ENCODE data around the gene ANGPTL8.

The ANGPTL8 gene

DNA sequence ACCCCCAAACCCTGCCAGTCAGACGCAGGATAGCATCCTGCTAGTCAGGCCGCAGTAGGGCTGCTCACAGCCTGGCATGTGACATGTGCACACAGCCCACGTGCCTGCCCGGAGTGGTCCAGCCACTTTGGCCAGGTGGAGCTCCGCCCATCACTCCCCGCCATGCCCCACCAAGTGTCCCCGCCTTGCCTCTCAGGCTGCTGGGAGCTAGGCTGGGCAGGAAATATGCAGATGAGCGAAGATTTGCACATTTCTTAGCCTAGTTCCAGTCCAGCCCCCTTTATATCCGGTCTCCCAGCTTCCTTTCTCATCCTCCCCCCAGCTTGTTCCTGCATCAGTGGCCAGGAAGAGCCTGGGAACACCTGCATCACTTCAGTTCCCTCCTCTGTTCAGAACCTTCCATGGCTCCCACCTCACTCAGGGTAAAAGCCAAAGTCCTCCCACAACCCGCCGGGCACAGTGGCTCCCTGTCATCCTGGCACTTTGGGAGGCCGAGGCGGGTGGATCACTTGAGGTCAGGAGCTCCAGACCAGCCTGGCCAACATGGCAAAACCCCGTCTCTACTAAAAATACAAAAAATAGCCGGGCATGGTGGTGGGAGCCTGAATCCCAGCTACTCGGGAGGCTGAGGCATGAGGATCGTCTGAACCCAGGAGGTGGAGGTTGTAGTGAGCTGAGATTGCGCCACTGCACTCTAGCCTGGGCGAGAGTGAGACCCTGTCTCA, 25.2 kb downstream of the ANGPTL8 start:
- DNase-seq, result no peak

DNA sequence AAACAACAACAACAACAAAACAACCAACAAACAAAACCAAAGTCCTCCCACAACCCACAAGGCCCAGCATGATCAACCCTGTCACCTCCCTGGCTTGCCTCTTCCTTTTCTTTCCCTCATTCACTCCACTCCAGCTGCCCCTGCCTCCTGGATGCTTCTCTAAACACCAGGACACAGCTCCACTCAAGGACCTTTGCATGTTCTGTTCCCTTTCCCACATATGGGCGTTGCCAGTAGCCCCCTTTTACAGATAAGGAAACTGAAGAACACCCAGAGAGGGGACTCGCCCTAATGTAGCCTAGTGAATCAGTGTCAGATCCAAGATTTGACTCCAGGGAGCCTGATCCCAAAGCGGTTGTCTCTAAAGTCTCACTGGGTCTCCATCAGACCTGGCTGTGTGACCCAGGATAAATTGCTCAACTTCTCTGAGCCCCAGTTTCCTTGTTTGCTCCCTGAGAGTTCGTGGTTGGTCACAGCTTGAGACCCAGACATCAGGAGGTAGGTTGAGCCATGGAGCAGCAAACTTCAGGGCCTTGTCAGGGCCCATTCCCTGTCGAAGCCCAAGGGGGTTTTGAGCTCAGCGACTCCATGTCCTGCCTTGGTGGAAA, 25.9 kb downstream of the ANGPTL8 start:
- no peak for DNase-seq

DNA sequence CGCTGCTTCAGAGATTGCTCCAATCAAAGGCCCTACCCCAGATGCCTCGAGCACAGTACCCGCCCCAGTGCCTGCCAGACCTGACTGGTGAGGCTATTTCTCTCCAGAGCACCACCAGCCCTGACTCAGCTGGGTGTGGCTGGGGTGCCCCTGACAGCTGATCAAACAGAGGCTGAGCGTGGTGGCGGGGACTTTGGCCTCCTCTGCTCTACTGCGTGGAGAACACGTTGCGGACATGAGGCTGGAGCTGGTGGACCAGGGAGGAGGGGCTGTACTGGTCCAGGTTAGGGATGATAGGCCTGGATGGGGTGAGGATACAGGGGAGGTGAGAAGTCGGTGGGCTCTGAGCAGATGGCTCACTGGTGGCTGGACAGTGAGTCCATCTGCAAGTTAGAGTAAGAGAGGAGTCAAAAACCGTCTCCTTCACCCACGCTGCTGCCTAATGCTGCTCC, 26.4 kb downstream of the ANGPTL8 start:
- no peak for DNase-seq

DNA sequence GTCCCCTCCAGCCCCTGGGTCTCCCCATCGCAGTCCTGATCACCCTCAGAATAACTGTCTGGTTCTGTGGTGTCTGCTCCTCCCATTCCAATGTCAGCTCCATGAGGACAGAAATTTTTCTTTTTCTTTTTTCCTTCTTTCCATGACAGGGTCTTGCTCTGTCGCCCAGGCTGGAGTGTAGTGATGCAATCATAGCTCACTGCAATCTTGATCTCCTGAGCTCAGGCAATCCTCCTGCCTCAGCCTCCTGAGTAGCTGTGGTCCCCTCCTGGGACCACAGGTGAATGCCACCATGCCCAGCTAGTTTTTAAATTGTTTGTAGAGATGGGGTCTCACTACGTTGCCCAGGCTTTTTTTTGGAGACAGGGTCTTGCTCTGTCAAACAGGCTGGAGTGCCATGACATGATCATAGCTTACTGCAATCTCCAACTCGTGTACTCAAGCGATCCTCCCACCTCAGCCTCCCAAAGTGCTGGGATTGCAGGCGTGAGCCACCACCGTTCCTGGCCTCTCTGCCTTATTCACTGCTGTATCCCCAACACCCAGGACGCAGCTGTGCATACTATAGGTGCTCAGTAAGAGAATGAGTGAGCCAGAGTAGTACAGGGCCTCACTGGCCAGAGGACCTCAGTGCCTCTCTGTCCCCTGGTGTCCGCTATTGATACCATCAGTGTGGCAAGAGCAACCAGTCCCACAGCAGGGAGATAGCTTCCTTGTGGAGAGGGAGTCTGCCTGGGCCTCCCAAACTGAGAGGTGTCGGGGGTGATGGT, 28.1 kb downstream of the ANGPTL8 start:
- no peak for DNase-seq

DNA sequence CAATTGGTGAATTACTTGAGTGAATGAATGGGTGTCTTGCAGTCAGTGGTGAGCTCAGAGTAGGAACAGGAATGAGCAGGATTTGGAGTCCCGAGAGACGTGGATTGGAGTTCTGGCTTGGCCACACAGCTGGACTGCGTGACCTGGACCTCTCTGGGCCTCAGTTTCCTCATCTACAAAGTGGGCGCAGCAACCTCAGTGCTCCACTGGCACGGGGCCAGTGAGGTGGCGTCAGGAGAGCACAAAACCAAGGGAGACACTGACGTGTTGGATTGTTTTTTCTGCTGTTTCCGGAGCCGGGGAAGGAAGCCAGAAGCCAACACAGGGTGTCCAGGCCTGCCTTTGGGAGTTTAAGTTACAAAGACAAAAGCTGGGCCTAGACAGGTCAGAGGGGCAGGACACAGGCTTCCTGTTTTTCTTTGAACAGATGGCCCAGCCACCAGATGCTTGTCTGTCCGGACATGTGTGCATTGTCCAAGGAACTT, 29.4 kb downstream of the ANGPTL8 start:
- DNase-seq, result no peak

DNA sequence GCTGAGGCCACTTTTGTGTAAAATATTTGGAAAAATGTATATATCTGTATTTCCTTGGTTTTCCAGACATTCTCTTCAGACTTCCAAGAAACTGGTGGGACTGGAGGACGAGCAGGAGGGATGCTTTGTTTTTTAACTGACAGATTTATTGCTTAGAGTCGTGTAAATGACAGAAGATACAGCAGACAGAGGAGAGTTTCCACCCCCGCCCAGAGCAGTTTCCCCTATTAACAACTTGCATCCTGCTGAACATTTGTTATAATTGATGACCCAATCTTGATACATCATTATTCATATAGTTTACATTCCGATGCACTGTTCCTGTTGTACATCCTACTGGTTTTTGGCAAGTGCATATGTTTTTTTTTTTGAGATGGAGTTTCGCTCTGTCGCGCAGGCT, 30.0 kb downstream of the ANGPTL8 start:
- DNase-seq, result no peak

DNA sequence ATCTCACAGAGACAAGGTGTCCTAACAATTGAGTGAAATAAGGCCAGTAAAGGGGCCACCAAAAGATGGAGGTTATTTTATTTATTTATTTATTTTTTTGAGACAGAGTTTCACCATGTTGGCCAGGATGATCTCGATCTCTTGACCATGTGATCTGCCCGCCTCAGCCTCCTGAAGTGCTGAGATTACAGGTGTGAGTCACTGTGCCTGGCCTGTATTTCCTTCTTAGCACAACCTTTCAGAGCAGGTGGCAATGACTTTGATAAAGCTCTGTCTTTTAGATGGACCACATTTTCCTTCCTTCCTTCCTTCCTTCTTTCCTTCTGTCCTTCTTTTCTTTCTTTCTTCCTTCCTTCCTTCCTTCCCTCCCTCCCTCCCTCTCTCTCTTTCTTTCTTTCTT, 33.9 kb downstream of the ANGPTL8 start:
- no peak for DNase-seq

DNA sequence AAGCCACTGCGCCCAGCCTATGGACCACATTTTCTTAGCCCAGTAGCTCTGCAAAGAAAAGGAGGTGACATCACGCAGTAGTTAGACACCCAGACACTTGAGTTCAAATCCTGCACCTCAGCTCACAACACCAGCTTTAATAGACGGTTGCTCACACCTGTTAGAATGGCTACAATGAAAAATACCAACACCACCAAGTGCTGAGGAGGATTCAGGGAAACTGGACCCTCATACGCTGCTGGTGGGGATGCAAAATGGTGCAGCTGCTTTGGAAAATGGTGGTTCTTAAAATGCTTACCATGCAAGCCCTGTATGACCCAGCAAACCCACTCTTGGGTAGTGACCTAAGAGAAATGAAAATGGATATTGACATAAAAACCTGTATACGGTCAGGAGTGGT, 34.6 kb downstream of the ANGPTL8 start:
- DNase-seq, result no peak

DNA sequence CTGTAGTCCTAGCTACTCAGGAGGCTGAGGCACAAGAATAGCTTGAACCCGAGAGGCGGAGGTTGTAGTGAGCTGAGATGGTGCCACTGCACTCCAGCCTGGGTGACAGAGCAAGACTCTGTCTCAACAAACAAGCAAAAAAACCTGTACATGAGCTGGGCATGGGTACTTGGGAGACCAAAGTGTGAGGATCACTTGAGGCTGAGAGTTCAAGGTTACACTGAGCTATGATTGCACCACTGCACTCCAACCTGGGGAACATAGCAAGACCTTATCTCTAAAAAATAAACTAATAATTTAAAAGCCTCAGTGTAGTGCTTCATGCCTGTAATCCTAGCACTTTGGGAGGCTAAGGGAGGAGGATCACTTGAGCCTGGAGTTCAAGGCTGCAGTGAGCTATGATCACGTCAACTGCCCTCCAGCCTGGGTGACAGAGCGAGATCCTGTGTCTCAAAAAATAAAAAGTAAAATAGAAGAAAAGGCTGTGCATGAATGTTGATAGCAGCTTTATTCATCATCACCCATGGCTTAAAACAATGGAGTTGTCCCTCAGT, 35.2 kb downstream of the ANGPTL8 start:
- DNase-seq, result no peak

DNA sequence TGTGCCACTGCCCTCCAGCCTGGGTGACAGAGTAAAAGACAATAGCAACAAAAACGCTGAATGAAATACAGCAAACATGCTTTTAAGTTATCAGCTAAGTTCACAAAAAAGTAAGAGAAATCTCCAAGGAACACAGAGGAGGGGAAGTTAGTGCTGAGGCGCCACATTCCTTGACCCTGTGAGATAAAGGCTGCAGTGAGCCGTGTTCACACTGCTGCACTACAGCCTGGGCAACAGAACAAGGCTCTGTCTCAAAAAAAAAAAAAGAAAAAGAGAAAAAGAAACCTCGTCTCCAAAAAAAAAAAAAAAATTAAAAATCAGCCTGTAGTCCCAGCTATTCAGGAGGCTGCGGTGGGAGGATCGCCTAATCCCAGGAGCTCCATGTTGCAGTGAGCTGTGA, 39.3 kb downstream of the ANGPTL8 start:
- no peak for DNase-seq

DNA sequence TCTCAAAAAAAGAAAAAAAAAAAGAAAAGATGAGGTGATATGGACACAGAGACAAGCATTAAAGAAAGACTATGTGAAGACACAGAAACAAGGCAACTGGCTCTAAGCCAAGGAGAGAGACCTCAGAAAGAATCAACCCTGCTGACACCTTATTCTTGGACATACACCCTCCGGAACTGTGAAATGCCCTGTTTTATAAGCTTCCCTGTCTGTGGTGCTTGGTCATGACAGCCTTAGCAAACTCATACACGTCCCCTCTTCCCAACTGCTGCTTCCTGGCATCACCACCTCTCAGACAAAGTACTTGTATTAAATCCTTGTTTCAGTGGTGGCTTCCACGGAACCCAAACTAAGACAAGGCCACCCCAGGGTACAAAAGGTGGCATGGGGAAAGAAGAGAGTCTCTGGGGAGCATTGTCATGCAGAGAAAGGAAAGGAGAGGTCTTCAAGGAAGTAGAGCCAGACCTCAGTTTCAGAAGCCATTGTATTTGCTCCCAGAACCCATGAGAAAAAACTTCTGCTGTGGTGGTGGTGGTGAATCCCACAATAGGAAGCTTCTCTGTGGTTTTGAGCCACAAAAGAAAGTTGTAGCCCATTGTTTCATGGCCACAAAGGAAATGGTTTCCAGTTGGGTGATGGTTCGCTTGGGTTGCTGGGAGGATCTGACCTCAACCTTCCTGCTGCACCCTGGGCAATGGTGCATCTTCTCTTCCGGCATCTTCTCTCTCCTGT, 40.3 kb downstream of the ANGPTL8 start:
- peak; percentile 3 for DNase-seq

DNA sequence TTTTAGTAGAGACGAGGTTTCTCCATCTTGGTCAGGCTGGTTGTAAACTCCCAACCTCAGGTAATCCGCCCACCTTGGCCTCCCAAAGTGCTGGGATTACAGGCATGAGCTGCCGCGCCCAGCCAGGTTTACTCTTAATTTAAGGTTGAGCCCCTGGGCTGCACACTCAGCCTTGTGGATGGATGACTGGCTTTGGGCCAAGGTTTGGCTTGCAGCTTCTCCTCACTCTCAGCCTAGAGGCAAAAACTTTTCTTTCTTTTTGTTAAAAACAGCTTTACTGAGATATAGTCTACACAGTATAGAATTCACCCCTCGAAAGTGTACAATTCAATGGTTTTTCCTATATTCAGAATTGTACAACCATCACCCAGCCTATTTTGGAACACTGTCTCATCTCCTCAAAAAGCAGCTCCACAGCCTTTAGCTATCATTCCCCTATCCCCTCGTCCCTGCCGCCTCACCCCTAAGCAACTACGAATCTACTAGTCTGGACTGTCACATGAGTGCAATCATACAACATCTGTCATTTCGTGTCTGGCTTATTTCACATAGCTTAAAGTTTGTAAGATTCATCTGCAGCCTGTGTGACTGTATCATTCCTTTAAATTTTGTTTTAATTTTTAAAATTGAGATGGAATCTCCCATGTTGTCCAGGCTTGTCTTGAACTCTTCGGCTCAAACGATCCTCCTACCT, 42.1 kb downstream of the ANGPTL8 start:
- DNase-seq, result no peak

DNA sequence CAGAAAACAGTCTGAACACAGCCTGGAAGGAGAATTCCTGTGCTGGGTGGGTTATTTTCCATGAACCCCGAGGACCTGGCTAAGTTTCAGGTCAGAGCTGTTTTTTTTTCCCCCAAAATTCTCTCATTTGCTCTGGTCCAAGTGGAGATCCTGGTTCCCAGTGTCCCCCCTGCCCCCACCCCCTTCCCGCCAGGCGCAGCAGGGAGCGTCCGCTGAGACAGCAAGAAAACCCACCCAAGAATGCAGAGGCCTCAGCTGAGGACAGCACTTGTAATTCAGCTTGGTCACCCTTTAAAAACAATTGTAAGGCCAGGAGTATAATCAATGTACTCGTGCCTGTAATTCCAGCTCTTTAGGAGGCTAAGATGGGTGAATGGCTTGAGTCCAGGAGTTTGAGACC, 45.1 kb downstream of the ANGPTL8 start:
- no peak for DNase-seq

DNA sequence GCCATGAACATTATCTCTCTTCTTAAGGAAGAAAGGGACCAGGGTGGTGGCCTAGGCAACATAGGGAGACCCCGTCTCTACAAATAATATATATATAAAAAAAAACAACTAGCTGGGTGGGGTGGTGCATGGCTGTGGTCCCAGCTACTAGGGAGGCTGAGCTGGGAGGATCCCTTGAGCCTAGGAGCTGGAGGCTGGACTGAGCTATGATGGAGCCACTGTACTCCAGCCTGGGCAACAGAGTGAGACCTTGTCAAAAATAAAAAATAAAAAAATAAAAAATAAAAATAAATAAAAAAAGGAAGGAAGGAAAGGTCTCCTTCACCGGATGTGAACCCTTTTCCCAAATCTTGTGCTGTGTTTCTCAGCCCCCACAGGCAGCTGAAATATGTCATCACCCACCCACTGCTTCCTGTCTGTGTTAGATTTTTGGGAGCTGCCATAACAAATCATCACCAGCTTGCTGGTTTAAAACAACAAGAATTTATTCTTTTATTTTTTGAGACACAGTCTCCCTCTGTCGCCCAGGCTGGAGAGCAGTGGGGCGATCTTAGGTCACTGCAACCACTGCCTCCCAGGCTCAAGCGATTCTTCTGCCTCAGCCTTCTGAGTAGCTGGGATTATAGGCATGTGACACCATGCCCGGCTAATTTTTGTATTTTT, 47.0 kb downstream of the ANGPTL8 start:
- DNase-seq, result no peak

DNA sequence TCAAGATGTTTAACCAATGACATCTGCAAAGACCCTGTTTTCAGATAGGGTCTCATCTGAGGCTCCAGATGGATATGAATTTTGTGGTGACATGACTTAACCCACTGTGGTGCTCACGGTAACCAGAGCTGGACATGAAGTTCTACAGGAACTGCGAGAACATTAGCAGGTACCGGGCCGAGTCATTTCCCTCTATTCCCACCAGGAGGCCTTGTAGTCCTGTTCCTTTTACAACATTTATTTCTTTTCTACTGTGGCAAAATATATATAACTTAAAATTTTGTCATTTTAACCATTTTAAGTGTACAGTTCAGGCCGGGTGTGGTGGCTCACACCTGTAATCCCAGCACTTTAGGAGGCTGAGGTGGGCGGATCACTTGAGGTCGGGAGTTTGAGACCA, 48.9 kb downstream of the ANGPTL8 start:
- no peak for DNase-seq

DNA sequence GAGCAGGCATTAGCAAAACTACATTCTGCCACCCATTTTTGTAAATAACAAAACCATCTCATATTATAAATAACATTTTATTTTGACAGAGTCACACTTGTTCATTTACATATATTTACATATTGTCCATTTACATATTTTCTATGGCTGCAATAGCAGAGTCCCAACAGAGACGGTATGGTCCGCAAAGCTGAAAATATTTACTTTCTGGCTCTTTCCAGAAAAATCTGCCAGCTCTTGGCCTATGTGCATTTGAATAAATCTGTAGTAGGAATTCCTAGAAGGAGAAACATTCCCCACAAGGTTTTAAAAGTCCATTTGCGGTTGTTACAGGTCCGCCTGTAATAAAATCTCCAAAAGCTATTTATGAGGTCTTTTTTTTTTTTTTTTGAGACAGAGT, 50.8 kb downstream of the ANGPTL8 start:
- DNase-seq, result no peak

DNA sequence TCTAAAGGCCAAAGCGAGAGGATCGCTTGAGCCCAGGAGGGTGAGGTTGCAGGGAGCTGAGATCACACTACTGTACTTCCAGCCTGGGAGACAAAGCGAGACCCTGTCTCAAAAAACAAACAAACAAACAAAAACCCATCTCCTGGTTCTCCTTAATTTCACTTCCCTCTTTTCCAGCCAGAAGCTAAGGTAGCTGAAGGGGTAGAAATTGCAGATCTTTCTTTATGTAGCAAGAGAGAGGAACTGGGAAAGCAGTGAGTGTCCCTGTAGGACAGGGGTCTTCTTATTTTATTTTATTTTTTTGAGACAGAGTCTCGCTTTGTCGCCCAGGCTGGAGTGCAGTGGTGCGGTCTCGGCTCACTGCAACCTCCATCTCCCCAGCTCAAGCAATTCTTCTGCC, 52.0 kb downstream of the ANGPTL8 start:
- no peak for DNase-seq

All from effector CD8-positive, alpha-beta T cell (primary cell).